RWPE2 (cell line): ENCODE results near the gene COL4A2.

Experiments used
- ATAC-seq: fragments of 200-7000 bp; cut with Tn5 transposase; 3 replicates; pipeline ENCODE4 v1.9.1; 2021; ENCODE audit warnings: low read depth
- DNase-seq: peaks from one replicate; pipeline ENCODE4 v3.0.0-alpha.2; 2020; ENCODE audit warnings: low spot score
- H3K27ac ChIP-seq: fragments of 450-650 bp; 2 replicates; pipeline ENCODE4 v1.5.1; 2017; ENCODE audit warnings: mild to moderate bottlenecking; ENCODE audit not compliant: poor library complexity, severe bottlenecking
- H3K27me3 ChIP-seq: fragments of 250-450 bp; sonication (Bioruptor Pico); 2 replicates; pipeline ENCODE4 v1.5.1; 2021; ENCODE audit warnings: mild to moderate bottlenecking, moderate library complexity; ENCODE audit not compliant: insufficient read depth, poor library complexity, severe bottlenecking
- H3K36me3 ChIP-seq: fragments of 250-450 bp; sonication (Bioruptor Pico); 2 replicates; pipeline ENCODE4 v1.5.1; 2020; ENCODE audit warnings: low read depth, mild to moderate bottlenecking, moderate library complexity
- H3K4me1 ChIP-seq: fragments of 250-450 bp; sonication (Bioruptor Pico); 2 replicates; pipeline ENCODE4 v1.5.1; 2021; ENCODE audit warnings: mild to moderate bottlenecking, moderate library complexity; ENCODE audit not compliant: insufficient read depth, poor library complexity, severe bottlenecking
- H3K4me3 ChIP-seq: fragments of 250-450 bp; sonication (Bioruptor Pico); 2 replicates; pipeline ENCODE4 v1.5.1; 2021; ENCODE audit warnings: mild to moderate bottlenecking, moderate library complexity; ENCODE audit not compliant: severe bottlenecking
- H3K9me3 ChIP-seq: fragments of 250-450 bp; sonication (Bioruptor Pico); 2 replicates; pipeline ENCODE4 v1.5.1; 2021; ENCODE audit warnings: mild to moderate bottlenecking, moderate library complexity; ENCODE audit not compliant: severe bottlenecking
- CTCF ChIP-seq: fragments of 450-650 bp; IDR thresholded peaks from one replicate; pipeline ENCODE4 v1.5.1; 2017; ENCODE audit warnings: mild to moderate bottlenecking, moderate library complexity; ENCODE audit not compliant: poor library complexity, severe bottlenecking

Gene COL4A2

DNA sequence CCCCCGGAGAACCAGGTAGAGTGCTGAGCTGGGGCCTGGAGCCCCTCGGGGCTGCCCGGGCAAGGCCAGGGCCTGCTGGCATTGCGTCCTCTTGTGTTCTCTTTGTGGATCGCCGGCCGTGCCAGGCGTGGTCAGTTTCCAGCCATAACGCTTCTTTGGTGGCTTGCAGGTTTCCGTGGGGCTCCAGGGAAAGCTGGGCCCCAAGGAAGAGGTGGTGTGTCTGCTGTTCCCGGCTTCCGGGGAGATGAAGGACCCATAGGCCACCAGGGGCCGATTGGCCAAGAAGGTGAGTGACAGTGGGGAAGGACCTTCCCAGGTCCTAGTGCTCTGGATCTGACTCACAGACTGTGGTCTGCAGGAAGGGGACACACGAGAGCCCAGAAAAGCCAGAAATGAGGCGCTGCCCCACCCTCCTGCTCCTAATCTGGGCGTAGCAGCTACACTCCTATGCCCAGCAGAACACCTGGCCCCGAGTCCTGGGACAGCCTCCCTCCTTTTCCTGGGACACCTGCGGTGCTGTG lies 197.0 kb downstream of the COL4A2 start:
- ATAC-seq (no peak), DNase-seq (no peak)
- TF ChIP-seq CTCF, result no peak
- Histone ChIP-seq H3K9me3 (no peaks in the 10 kb centered on the region), H3K27me3 (no peaks in the 10 kb centered on the region), H3K36me3 (peaks cover 83% of the 10 kb centered on the region), H3K27ac (no peak overlapping the region), H3K4me3 (no peak overlapping the region), H3K4me1 (no peaks in the 10 kb centered on the region)

- peaks cover 83% of the 10 kb centered on the region for H3K36me3 ChIP-seq
- no peak overlapping the region for H3K27ac ChIP-seq
- H3K27me3 ChIP-seq, result no peaks in the 10 kb centered on the region
- TF ChIP-seq CTCF, result no peak
- no peaks in the 10 kb centered on the region for H3K4me1 ChIP-seq
- no peaks in the 10 kb centered on the region for H3K9me3 ChIP-seq
- H3K4me3 ChIP-seq, result no peak overlapping the region
- DNase-seq (no peak), ATAC-seq (no peak)
Observed at GRCh38 chr13:110505594-110505993, 198.5 kb downstream of the COL4A2 start.

DNA sequence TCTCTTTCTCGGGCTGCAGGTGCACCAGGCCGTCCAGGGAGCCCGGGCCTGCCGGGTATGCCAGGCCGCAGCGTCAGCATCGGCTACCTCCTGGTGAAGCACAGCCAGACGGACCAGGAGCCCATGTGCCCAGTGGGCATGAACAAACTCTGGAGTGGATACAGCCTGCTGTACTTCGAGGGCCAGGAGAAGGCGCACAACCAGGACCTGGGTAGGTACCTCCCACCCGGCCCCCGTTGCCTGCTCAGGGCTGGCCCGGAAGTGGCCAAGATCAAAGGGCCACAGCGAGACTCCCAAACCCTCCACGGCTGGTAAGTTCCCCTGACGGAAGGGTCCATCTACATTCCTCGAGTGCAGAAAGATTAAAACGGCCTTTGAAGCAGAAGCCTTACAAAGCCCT lies 199.3 kb downstream of the COL4A2 start:
- H3K9me3 ChIP-seq, result no peaks in the 10 kb centered on the region
- H3K27ac ChIP-seq, result no peak overlapping the region
- no peaks in the 10 kb centered on the region for H3K27me3 ChIP-seq
- H3K4me1 ChIP-seq, result no peaks in the 10 kb centered on the region
- no peak for DNase-seq
- no peak overlapping the region for H3K4me3 ChIP-seq
- peaks cover 81% of the 10 kb centered on the region for H3K36me3 ChIP-seq
- ATAC-seq, result no peak
- TF ChIP-seq CTCF, result no peak

GRCh38 chr13:110506859-110507566 lies 199.9 kb downstream of the COL4A2 start:
- peaks cover 79% of the 10 kb centered on the region for H3K36me3 ChIP-seq
- no peak overlapping the region for H3K27ac ChIP-seq
- no peak for TF ChIP-seq CTCF
- DNase-seq (no peak), ATAC-seq (peak; percentile 34; the same call in 1 of the 3 replicates)
- H3K4me3 ChIP-seq, result no peak overlapping the region
- no peaks in the 10 kb centered on the region for H3K27me3 ChIP-seq
- H3K4me1 ChIP-seq, result no peaks in the 10 kb centered on the region
- H3K9me3 ChIP-seq, result no peaks in the 10 kb centered on the region
